ENCODE results near the gene UCK1.
"Not testable (repeated sequence)": the region's sequence is repeated elsewhere in the genome, so short reads cannot be mapped to it uniquely, and the experiment has no call there.

UCK1 gene

DNA sequence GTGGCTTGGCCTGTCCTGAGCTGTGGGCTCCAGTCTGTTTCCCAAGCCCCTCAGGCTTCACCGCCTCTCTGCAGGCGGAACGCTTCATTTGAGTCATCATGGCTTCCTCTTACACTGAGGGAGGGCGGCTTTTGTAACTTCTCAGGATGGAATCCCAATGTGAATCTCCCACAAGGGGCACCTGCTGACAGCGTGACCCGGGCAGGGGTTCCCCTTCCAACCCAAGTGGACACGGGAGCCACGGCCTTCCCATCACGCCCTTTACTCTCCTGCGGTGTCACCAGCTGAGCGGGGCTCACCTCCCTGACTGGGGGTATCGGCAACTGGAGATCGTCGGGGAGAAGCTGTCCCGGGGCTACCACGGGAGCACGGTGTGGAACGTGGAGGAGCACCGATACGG lies 12.5 kb downstream of the UCK1 start:
- H3K27ac ChIP-seq: no peak overlapping the region
- TF ChIP-seq, protein P1, sequence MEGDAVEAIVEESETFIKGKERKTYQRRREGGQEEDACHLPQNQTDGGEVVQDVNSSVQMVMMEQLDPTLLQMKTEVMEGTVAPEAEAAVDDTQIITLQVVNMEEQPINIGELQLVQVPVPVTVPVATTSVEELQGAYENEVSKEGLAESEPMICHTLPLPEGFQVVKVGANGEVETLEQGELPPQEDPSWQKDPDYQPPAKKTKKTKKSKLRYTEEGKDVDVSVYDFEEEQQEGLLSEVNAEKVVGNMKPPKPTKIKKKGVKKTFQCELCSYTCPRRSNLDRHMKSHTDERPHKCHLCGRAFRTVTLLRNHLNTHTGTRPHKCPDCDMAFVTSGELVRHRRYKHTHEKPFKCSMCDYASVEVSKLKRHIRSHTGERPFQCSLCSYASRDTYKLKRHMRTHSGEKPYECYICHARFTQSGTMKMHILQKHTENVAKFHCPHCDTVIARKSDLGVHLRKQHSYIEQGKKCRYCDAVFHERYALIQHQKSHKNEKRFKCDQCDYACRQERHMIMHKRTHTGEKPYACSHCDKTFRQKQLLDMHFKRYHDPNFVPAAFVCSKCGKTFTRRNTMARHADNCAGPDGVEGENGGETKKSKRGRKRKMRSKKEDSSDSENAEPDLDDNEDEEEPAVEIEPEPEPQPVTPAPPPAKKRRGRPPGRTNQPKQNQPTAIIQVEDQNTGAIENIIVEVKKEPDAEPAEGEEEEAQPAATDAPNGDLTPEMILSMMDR (conservative IDR thresholded peaks at IDR 0.05; ENCODE audit: low read depth): no peak
- DNase-seq (ENCODE audit: low spot score): no peak
- POLR2A ChIA-PET (ENCODE audit: low non-redundant PET): no interaction called here
- CTCF ChIA-PET: no interaction called here

DNA sequence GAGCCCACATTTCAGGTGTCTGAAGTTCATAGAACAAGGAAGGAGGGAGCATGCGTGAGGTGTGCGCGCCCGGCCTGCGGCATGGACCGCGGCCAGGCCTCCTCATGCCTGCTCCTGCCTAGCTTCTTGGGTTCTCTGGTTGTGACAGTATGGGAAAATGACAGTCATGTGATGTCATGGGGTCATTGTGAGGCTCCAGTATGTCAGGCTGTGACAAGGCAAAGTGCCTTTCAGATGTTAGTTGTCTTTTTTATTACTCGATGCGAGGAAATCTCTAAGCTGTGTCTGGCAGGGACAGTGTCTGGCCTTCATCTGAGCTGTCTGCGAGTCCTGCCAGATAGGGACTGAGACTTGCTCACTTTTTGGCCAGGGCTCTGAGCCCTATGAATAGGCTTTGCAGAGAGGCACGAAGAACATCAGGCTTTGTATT lies 13.3 kb downstream of the UCK1 start:
- POLR2A ChIA-PET (ENCODE audit: low non-redundant PET): no interaction called here
- H3K27ac ChIP-seq: no peak overlapping the region
- TF ChIP-seq, protein P1 (conservative IDR thresholded peaks at IDR 0.05; ENCODE audit: low read depth): no peak
- CTCF ChIA-PET: interaction anchor here (0.8 kb wide), 1 partner anchor 181 kb away, joined by 3 read pairs; no protein-coding TSS in a partner anchor
- no peak for DNase-seq (ENCODE audit: low spot score)

DNA sequence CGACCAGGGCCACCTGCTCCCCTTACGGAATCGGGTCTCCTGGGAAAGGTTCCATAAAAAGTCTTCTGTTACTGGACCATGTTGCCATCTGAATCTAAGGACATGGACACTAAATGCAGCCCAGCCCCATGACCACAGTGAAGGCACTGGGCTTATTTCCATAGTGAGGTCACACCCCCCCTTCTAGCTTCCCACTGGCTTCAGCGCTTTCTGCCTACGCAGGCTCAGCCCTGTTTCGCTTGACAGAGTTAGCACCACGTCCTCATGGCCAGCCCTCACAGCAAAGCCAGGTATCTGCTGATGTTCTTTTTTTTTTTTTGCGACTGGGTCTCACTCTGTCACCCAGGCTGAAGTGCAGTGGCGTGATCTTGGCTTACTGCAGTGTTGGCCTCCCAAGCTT lies 14.1 kb downstream of the UCK1 start:
- TF ChIP-seq, protein P1 (conservative IDR thresholded peaks at IDR 0.05; ENCODE audit: low read depth): no peak
- ChIA-PET CTCF (no interaction called here), POLR2A (ENCODE audit: low non-redundant PET) (no interaction called here)
- no peak for DNase-seq (ENCODE audit: low spot score)
- no peak overlapping the region for H3K27ac ChIP-seq

DNA sequence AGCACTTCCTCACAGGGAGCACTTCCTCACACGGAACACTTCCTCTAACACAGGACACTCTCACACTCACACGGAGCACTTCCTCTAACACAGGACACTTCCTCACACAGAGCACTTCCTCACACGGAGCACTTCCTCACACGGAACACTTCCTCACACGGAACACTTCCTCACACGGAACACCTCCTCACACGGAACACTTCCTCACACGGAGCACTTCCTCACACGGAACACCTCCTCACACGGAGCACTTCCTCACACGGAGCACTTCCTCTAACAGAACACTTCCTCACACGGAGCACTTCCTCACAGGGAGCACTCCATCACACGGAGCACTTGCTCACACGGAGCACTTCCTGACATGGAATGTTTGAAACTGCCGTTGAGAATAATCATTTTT lies 15.0 kb downstream of the UCK1 start:
- DNase-seq (ENCODE audit: low spot score): no peak
- CTCF ChIA-PET: no interaction called here
- no peak overlapping the region for H3K27ac ChIP-seq
- POLR2A ChIA-PET (ENCODE audit: low non-redundant PET): no interaction called here
- TF ChIP-seq, protein P1 (conservative IDR thresholded peaks at IDR 0.05; ENCODE audit: low read depth): no peak

DNA sequence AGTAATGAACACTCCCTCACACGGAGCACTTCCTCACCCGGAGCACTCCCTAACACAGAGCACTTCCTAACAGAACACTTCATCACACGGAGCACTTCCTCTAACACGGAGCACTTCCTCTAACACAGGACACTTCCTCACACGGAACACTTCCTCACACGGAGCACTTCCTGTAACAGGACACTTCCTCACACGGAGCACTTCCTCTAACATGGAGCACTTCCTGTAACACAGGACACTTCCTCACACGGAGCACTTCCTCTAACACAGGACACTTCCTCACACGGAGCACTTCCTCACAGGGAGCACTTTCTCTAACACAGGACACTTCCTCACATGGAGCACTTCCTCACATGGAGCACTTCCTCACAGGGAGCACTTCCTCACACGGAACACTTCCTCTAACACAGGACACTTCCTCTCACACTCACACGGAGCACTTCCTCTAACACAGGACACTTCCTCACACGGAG lies 15.5 kb downstream of the UCK1 start:
- H3K27ac ChIP-seq; CTCF ChIA-PET; POLR2A ChIA-PET (ENCODE audit: low non-redundant PET); DNase-seq (ENCODE audit: low spot score): not testable (repeated sequence)

DNA sequence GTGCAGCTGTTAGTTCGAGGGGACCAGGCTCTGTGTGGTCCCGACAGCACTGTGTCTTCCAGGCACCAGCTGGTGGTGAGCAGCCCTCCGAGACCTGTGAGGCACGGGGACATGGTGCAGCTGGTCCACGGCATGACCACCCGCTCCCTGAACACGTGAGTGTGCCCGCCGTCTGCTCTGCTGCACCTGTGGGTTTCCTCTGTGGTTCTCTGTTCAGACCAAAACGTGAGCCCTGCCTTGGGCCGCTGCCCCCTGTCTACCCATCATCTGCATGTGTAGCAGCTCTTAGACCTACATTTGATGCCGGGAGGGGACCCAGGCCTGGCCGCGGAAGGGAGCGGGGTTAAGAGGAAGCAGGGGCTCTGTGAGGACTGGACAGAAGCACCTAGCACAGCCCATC lies 17.9 kb downstream of the UCK1 start:
- ChIA-PET POLR2A (ENCODE audit: low non-redundant PET) (no interaction called here), CTCF (interaction anchor here (0.8 to 1.0 kb wide), 2 partner anchors 10 to 164 kb away, joined by 4 read pairs; no protein-coding TSS in a partner anchor)
- TF ChIP-seq, protein P1 (conservative IDR thresholded peaks at IDR 0.05; ENCODE audit: low read depth): no peak
- no peak for DNase-seq (ENCODE audit: low spot score)
- H3K27ac ChIP-seq: no peak overlapping the region

DNA sequence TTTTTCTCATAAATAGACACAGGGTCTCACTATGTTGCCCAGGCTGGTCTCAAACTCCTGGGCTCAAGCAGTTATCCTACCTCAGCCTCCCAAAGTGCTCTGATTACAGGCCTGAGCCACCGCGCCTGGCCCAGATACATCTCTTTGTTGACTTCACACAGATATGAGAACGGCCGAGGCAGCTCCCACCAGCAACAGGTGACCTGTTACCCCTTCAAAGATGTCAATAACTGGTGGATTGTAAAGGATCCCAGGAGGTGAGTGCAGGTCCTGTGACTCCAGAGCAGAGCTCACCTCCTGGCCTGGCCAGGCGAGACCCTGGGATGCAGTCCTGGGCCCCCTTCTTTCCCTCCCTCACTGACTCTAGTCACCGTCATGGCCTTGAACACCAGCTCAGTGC lies 19.2 kb downstream of the UCK1 start:
- no peak overlapping the region for H3K27ac ChIP-seq
- POLR2A ChIA-PET (ENCODE audit: low non-redundant PET): interaction anchor here (1.1 kb wide), 1 partner anchor 9 kb away, joined by 3 read pairs; the partner anchor contains the start of gene POMT1
- TF ChIP-seq, protein P1 (conservative IDR thresholded peaks at IDR 0.05; ENCODE audit: low read depth): no peak
- CTCF ChIA-PET: interaction anchor here (0.8 to 1.3 kb wide), 2 partner anchors 11 to 163 kb away, joined by 4 read pairs; no protein-coding TSS in a partner anchor
- no peak for DNase-seq (ENCODE audit: low spot score)
